GM12875 (cell line): Measurements from ENCODE around the gene SOX13.

Experiments
- H3K4me3 ChIP-seq: one replicate; pipeline ENCODE4 v1.5.1; 2011; ENCODE audit warnings: low read depth, low read length, control low read depth
- CTCF ChIP-seq: IDR thresholded peaks from 2 replicates; pipeline ENCODE4 v1.5.1; 2011; ENCODE audit warnings: low read depth, mild to moderate bottlenecking, control low read depth, inconsistent platforms, low read length, moderate library complexity, borderline replicate concordance; ENCODE audit not compliant: insufficient read depth

The SOX13 gene

GRCh38 chr1:204072931-204073836 lies at the start of gene SOX13:
Gene SOX13 (plus strand): TSS chr1:204073115. CDS start chr1:204112916, 39,801 bp downstream.
- TF ChIP-seq CTCF, result no peak
- no peak within 1 kb of the TSS for H3K4me3 ChIP-seq

GRCh38 chr1:204025917-204026707 lies 46.8 kb upstream of the SOX13 start:
- H3K4me3 ChIP-seq, result no peak overlapping the region
- no peak for TF ChIP-seq CTCF

GRCh38 chr1:204027446-204027845 lies 45.5 kb upstream of the SOX13 start:
- H3K4me3 ChIP-seq, result no peak overlapping the region
- TF ChIP-seq CTCF, result no peak

- no peak for TF ChIP-seq CTCF
These were observed 43.9 kb upstream of the SOX13 start for GRCh38 chr1:204029016-204029415.

GRCh38 chr1:204031098-204031710 lies 41.7 kb upstream of the SOX13 start:
- no peak overlapping the region for H3K4me3 ChIP-seq
- no peak for TF ChIP-seq CTCF

More at GRCh38 chr1:204029016-204029415, 43.9 kb upstream of the SOX13 start:
- H3K4me3 ChIP-seq, result no peak overlapping the region

- TF ChIP-seq CTCF, result no peak
- no peak overlapping the region for H3K4me3 ChIP-seq
These were observed 40.2 kb upstream of the SOX13 start for GRCh38 chr1:204032642-204033235.
